GM13977 (cell line): Measurements from ENCODE around the gene MEF2A.
"Not testable (repeated sequence)": the region's sequence is repeated elsewhere in the genome, so short reads cannot be mapped to it uniquely, and the experiment has no call there.

ENCODE experiments used
- DNase-seq: peaks from one replicate; pipeline ENCODE4 v3.0.0; 2012; ENCODE audit warnings: low spot score
- in situ Hi-C: fragments of 300-500 bp; cut with MboI; formaldehyde crosslinking; loops from one replicate; pipeline ENCODE4 v1.12.0; 2022; ENCODE audit warnings: low sequenced_read_pairs, low pct_unique_long_range_greater_than_20kb, mixed read lengths, inconsistent platforms; ENCODE audit not compliant: unreplicated experiment
- TF ChIP-seq, protein P1 (sequence below): IDR thresholded peaks from 2 replicates; pipeline ENCODE4 v1.5.1; 2012; ENCODE audit warnings: mild to moderate bottlenecking, control low read depth; ENCODE audit not compliant: insufficient read depth; ENCODE audit errors: extremely low read depth, missing control alignments

Gene MEF2A

DNA sequence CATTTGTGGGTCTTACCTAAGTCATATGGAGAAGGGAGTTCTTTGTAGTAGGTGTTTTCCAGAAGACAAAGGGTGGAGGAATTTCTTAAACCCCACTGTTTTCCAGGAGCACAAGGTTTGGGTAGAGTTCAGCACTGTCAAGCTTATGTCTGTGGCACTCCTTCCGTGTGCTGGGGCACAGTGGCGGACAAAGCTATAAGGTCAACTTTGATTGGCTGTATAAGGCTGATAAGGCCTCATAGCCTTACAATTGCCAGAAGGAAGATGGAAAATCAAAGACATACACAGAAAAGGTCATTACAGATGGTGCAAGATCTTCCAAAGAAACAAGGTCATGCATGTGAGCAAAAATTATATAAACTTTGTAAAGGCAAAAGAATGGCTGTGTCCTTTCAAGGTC is 170.9 kb downstream of the MEF2A start:
- DNase-seq: no peak
- TF ChIP-seq, protein P1, sequence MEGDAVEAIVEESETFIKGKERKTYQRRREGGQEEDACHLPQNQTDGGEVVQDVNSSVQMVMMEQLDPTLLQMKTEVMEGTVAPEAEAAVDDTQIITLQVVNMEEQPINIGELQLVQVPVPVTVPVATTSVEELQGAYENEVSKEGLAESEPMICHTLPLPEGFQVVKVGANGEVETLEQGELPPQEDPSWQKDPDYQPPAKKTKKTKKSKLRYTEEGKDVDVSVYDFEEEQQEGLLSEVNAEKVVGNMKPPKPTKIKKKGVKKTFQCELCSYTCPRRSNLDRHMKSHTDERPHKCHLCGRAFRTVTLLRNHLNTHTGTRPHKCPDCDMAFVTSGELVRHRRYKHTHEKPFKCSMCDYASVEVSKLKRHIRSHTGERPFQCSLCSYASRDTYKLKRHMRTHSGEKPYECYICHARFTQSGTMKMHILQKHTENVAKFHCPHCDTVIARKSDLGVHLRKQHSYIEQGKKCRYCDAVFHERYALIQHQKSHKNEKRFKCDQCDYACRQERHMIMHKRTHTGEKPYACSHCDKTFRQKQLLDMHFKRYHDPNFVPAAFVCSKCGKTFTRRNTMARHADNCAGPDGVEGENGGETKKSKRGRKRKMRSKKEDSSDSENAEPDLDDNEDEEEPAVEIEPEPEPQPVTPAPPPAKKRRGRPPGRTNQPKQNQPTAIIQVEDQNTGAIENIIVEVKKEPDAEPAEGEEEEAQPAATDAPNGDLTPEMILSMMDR: no peak
- in situ Hi-C loops: no loop called here

DNA sequence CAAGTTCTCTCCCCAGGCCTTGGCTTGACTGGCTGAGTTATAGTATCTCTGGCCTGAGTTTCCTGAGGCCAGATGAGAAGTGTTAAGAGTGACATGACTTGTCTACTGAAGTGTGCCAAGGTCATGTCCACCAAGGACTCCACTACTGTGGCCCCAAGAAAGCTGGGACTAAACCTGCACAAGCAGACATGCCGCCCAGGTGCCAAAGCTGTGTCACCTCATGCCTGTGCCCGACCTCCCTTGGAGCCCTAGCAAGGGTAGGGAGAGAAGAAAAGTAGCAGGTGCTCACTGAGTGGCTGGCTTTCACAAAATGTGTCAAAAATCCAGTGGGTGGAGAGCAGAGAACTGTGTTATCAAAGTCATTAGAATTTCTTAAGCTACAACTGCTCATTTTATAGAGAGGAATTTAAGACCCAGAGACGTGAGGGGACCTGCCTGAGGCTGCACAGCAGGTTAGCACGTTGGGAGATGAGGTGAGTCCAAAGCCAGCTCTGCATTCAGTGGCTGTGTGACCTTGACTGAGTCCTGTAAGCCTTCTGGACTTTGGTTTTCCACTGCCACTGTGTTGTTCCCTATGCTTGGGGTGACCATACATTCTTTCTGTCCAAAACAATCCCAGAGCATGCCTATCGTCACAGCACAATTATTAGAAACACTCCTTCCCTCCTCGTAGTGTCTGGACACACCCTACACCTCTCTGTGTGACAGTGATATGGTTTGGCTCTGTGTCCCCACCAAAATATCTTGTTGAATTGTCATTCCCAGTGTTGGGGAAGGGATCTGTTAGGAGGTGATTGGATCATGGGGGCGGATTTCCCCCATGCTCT is 172.4 kb downstream of the MEF2A start:
- in situ Hi-C loops: no loop called here
- no peak for DNase-seq
- TF ChIP-seq, protein P1: no peak

DNA sequence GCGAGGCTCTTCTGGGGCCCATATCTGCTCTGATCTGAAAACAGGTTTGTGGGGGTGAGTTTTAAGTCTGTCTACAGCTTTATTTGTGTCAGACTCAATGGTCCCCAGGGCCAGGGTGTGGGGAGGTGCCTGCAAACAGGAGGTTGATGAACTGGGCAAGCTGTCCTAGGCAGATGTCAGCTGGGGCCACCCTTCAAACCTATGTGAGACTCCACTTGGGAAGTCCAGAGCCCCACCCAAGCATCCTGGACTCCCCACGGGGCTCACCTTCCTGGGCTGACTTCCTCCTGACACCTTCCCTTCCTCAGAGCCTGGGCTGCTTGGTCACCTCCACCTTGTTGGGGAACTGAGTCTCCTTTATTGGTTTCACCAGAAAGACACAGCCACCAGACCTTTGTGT is 176.1 kb downstream of the MEF2A start:
- no peak for DNase-seq
- TF ChIP-seq, protein P1: no peak
- in situ Hi-C loops: no loop called here

DNA sequence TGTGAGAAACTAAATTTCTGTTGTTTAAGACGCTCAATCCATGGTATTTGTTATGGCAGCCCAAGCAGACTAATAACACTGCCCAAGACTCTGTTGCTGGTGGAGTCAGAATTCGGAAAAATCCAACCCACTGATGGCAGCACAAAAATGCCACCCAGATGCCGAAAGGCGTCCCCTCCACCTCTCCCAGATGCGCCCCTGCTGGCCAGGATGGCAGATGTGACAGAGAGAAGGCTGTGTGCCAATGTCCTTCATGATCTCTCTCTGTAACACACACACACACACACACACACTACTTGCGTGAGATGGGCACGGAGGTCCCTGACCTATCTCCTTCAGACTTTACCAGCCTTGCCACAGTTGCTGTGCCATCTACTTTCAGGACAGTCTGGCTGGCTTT is 178.4 kb downstream of the MEF2A start:
- DNase-seq: no peak
- TF ChIP-seq, protein P1: no peak
- in situ Hi-C loops: no loop called here

DNA sequence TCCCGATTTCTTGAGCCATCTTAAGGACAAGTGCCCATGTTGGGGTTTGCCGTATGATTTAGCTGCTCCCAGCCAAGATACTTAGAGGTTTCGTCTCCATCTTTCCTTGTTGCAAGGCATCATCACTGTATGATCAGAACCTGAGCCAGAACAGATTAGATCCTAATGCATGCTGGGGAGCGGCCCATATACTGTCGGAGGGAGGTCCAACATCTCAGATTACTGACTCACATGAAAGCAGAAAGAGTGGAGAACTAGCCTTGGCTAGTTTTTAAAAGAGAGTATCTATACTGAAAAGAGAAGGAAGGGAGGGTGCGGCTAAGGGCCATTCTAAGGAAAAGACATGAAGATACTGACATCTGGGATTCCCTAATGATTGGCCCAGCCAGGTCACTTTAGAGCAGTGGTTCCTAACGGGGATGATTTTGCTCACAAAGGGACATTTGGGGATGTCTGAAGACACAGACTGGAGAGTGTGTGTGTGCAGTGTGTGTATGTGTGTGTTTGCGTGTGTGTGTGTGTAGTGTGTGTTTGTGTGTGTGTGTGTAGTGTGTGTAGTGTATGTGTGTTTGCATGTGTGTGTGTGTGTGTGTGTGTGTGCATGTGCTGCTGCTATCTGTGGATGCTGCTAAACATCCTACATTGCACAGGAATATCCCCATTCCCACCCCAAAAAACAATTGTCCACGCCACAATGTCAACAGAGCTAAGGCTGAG is 179.7 kb downstream of the MEF2A start:
- no peak for DNase-seq
- in situ Hi-C loops: no loop called here

DNA sequence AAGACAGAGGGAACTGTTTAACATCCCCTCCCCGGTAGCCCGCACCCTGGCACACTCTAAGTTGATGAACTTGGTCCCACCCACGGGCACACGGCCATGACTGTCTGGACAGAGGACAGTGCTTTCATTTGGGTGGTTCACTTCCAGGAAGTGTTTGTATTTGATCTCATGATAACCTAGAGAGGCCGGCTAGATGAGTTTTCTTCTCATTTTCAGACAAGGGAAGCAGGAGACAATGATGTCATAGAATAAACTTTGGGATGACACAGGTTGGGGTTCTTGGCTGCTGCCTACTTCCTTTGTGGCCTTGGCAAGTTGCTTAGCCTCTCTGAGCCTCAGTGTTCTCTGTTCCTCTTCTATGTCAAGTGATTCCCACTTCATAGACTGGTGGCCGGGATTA is 183.6 kb downstream of the MEF2A start:
- in situ Hi-C loops: no loop called here
- TF ChIP-seq, protein P1: no peak
- DNase-seq: no peak

More for the DNA sequence above, 179.7 kb downstream of the MEF2A start:
- TF ChIP-seq, protein P1: no peak

DNA sequence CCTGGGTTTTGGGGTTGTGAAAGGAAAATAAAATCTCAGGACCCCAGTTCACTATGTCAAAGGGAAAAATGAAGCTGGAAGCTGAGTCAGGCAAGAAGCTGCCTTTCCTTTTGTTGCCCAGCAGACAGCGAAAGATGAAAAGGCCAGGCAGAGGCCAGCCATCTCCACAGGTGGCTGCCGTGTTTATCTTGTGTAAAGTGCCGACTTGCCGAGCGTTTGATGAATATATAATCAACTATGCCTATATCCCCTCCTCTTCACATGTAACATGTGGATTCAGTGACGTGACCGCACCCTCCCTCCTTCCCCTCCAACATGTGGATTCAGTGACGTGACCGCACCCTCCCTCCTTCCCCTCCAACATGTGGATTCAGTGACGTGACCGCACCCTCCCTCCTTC is 184.5 kb downstream of the MEF2A start:
- in situ Hi-C loops, DNase-seq: not testable (repeated sequence)
